Cardiac fibroblast (primary cell): ENCODE measurements around the gene POLR2I.
"Not testable (repeated sequence)": the region's sequence is repeated elsewhere in the genome, so short reads cannot be mapped to it uniquely, and the experiment has no call there.

Experiments
- DNase-seq, 2 donors: peaks; one replicate each; pipeline versions ENCODE4 v3.0.0 to v3.0.0-alpha.2; 2010; ENCODE audit warnings: low read depth in 2 of 2
- H3K4me3 ChIP-seq, 2 donors: replicated peaks in 1 of 2; 1 replicate in 1 of 2; 2 replicates in 1 of 2; pipeline ENCODE4 v1.5.1; 2011; ENCODE audit warnings: low read depth in 2 of 2, low read length in 2 of 2, mild to moderate bottlenecking in 2 of 2, moderate library complexity in 1 of 2
- CTCF ChIP-seq: IDR thresholded peaks from one replicate; pipeline ENCODE4 v1.5.1; 2011; ENCODE audit warnings: low read depth, mild to moderate bottlenecking, low read length, inconsistent platforms

POLR2I gene

GRCh38 chr19:36081385-36081784 is 33.3 kb downstream of the POLR2I start:
- DNase-seq: peak; percentile 5 to 7
- no peak for TF ChIP-seq CTCF
- no peak overlapping the region for H3K4me3 ChIP-seq

- no peak for DNase-seq
- no peak for TF ChIP-seq CTCF
These were observed 35.2 kb downstream of the POLR2I start for GRCh38 chr19:36079389-36079945.

GRCh38 chr19:36073121-36073876 is 41.4 kb downstream of the POLR2I start:
- no peak for DNase-seq
- no peak overlapping the region for H3K4me3 ChIP-seq
- no peak for TF ChIP-seq CTCF

More at GRCh38 chr19:36079389-36079945, 35.2 kb downstream of the POLR2I start:
- no peak overlapping the region for H3K4me3 ChIP-seq

GRCh38 chr19:36072081-36072480 is 42.6 kb downstream of the POLR2I start:
- no peak for DNase-seq
- no peak overlapping the region for H3K4me3 ChIP-seq
- TF ChIP-seq CTCF: no peak

GRCh38 chr19:36068810-36069499 is 45.7 kb downstream of the POLR2I start:
- H3K4me3 ChIP-seq, DNase-seq: not testable (repeated sequence)

GRCh38 chr19:36067681-36068080 is 47.0 kb downstream of the POLR2I start:
- no peak for TF ChIP-seq CTCF
- H3K4me3 ChIP-seq: no peak overlapping the region
- DNase-seq: no peak

GRCh38 chr19:36064826-36065225 is 49.8 kb downstream of the POLR2I start:
- no peak overlapping the region for H3K4me3 ChIP-seq
- no peak for TF ChIP-seq CTCF
- DNase-seq: no peak
